NCI-H128 (cell line): ENCODE measurements around the gene CEBPZ.
"Not testable (repeated sequence)": the region's sequence is repeated elsewhere in the genome, so short reads cannot be mapped to it uniquely, and the experiment has no call there.

Experiments
- DNase-seq: peaks from one replicate; lab custom pipeline; 2025; ENCODE audit not compliant: unreplicated experiment; lab: John Stamatoyannopoulos, UW

CEBPZ gene

DNA sequence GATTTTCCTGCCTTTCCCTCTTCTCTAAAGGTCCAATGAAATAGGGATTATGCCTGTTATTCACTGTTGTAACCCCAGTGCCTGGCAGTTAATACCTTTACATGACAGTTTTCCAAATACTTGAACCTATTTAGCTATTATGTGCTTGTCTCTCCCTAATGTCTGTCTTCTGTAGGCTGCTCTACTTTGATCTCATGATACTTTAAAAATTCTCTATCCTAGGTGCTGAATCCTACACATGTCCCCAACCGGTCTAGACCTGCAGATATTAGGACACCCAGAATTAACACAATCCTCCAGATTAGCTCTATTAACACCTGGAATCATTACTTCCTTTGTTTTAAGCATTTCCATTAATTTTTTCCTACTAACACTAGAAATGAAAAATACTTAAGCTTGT, 7.3 kb downstream of the CEBPZ start:
- no peak for DNase-seq

DNA sequence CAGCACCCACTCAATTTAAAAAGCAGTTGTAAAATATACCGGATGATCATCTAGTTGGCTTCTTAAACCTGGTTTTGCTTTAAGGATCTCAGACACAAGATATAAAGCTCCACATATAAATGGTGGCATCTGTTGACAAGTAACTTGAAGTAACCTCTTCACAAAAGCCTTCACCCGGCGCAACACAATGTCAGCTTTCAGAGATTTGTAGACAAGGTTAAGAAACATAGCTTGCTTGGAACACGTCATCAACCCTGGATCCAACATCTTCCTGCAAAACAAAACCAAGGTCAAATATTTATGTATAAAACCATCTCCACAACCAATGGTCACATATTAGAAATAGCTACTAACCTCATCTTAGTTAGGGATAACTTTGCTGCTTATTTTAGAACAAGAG, 8.3 kb downstream of the CEBPZ start:
- DNase-seq: no peak

- DNase-seq: no peak
Measured at GRCh38 chr2:37219046-37219445, 12.3 kb downstream of the CEBPZ start.

DNA sequence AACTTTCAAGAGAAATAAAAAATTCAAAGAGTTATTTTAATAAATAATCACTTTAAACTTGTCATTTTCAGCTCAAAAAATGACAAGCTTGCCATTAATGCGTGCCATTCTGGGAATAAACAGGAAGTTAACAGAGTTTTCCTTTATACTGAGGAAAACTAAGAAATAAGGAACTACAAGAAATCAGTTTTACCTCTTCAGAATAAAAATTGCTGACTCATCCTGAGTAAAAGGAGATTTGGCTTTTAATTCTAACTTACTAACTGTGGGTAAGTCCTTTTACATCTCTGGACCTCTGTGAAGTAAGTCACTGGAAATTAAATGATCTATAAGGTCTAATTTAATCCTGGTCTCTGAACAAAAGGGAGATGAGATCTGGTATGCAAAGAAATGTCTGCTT, 16.1 kb downstream of the CEBPZ start:
- DNase-seq: no peak

DNA sequence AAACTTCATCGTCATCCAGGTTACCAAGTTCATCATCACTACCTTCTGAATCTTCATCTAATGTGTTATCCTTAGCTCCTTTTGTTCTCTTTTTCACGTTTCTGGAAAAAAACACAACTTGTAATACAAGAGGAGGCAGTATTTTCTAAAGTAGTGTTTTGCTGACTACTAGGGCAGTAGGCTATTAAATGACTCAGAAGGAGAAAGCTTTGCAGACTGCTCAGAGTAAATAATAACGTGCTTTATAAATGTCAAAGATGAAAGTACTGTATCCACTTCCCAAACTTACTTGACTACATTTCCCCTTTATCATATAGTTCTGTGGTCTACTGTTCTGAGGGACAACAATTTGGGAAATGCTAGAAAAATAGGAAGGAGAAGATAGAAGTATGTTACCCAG, 19.5 kb downstream of the CEBPZ start:
- DNase-seq: no peak

- no peak for DNase-seq
Measured at GRCh38 chr2:37211212-37211611, 20.2 kb downstream of the CEBPZ start.

DNA sequence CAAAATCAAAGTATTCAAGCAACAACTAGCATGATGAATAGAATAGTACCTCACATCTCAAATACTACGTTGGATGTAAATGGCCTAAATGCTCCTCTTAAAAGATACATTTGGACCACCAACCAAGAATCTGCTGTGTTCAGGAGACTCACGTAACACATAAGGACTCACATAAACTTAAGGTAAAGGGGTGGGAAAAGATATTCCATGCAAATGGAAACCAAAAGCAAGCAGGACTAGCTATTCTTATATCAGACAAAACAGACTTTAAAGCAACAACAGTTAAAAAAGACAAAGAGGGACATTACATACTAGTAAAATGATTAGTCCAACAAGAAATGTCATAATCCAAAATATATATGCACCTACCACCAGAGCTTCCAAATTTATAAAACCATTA, 24.6 kb downstream of the CEBPZ start:
- DNase-seq: not testable (repeated sequence)

DNA sequence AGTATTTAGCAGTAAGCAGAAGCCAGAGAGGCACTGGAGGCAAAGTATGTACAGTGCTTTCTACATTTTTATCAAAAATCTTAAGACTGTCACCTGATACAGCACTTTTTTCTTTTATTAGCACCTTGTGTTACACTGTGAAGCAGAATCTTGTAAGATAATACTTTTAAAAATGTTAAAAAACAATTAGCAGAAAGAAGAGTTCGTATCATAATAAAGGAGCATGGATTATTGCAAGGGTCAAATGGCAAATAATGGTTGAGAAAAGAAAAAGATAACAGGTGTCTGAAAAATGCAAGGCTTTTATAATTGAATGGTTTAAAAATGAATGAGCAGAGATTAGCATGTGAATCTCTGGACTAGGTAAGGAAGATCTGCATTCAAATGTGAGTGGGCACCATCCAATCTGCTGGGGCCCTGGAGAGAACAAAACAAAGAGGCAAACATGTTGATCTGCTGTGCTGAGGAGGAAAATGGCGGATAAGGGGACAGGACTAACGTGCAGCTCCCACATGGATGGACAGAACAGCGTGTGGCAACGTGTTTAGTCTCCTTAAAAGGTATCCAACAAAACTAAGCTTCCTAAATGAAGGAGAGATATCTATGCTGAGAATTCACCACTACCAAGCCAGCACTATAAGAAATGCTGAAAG, 25.6 kb downstream of the CEBPZ start:
- DNase-seq: no peak

- DNase-seq: not testable (repeated sequence)
Measured at GRCh38 chr2:37205071-37205661, 26.2 kb downstream of the CEBPZ start.

DNA sequence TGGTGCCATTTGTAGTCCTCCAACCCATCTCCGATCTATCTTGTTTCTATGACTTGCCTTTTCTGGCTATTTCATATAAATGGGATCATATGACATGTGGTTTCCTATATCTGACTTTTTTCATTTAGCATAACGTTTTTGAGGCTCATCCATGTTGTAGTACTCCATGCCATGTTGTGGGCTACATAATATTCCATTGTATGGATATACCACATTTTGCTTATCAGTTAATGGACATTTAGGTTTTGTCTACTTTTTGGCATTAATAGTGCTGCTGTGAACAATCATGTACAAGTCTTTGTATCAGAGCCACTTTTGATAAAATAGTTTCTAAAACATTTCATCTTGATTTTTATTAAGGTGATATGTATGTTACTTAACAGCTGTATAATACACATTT, 27.7 kb downstream of the CEBPZ start:
- no peak for DNase-seq

- DNase-seq: no peak
Measured at GRCh38 chr2:37201766-37202165, 29.6 kb downstream of the CEBPZ start.

DNA sequence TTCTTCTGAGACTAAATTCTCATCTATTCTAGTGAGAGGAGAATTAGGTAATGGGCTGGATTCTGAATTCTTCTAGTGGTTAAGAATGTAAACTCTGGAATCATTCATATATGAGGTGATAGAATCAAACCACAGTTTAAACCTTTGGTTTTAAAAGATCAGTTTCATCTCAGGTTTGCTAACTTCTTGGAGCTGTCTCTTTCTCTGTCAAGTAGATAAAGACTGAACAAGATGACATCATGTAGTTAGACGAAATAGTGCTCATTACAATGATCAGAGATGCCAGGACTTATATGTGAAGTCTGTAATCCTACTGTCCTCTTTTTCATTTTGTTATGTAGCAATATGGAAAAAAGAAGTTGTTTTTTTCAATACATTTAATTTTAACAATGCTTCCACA, 30.2 kb downstream of the CEBPZ start:
- DNase-seq: no peak

- no peak for DNase-seq
Measured at GRCh38 chr2:37198681-37199065, 32.7 kb downstream of the CEBPZ start.

- peak; percentile 51 for DNase-seq
Measured at GRCh38 chr2:37196320-37197195, 34.8 kb downstream of the CEBPZ start, which contains the start of gene CEBPZOS. TSS of gene CEBPZOS (plus strand) at chr2:37196496. CDS start at chr2:37199705, 3,209 bp downstream.

DNA sequence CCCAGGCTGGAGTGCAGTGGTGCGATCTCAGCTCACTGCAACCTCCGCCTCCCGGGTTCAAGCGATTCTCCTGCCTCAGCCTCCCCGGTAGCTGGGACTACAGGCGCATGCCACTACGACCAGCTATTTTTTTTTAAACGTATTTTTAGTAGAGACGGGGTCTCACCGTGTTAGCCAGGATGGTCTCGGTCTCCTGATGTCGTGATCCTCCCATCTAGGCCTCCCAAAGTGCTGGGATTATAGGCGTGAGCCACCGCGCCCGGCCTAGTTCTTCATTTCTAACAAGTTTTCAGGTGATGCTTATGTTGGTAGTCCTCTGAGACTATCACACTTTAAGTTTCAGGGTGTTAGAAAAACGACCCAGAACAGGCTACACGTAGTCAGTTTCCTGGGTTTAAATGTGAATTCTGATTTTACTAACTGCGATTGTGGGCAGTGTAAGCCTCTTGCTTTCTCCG, 35.5 kb downstream of the CEBPZ start:
- not testable (repeated sequence) for DNase-seq

- DNase-seq: no peak
Measured at GRCh38 chr2:37192551-37192950, 38.8 kb downstream of the CEBPZ start.

GRCh38 chr2:37191747-37192146, 39.6 kb downstream of the CEBPZ start:
- no peak for DNase-seq

DNA sequence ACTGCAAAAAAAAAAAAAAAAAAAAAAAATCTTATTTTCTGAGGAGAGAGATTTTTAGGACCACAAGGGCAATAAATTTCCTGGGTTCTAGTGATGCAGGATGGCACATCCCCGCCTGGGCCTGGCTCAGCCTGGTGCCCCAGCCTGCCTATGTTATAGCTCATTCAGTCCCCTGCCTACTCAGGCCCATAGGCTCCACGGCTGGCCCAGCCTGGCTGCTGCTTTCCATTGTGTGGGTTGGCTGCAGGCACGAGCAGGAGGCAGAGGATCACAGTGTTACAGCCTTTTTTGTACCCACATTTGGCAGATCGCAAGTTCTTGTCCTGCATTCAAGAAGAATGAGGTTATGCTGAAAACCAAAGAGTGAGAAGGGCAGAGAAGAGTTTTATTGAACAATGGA, 40.1 kb downstream of the CEBPZ start:
- DNase-seq: no peak

DNA sequence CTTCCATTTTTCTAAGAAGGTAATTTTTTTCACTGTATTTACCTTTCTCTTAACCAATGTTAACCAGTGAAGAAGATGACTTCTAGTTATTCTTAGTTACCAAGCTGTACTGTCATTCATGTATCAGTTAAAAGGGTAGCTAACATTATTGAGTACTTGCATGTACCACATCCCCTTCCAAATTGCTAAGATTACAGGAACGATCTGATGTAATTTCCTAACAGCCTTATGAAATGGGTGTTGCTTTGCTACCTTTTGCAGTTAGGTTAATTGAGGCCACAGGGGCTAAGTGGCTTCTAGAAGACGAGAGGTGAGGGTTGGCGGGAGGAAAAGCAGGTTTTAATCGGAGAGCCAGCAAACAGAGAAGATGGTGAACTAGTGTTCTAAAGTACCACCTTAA, 41.1 kb downstream of the CEBPZ start:
- DNase-seq: no peak

- no peak for DNase-seq
Measured at GRCh38 chr2:37189452-37190153, 41.8 kb downstream of the CEBPZ start.

DNA sequence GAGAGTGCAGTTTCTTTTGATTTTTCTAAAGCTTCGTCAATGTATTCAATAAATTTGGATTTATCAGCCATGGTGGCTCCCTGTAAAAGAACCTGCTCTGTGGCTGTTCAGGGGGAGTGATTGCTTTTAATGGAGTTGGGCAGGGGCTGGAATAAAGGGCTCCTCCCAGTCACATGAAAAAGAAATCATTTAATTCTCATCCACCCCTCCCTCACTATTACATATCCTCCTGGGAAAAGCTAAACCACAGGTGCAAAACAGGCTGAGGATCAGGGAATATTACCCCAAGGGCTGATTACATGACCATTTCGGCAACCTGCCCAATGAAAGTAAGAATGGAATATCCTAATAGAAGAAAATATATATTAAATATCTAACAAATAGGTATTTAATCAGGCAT, 42.8 kb downstream of the CEBPZ start, which contains the start of gene SULT6B1:
TSS of gene SULT6B1 (minus strand) at position 101 of the 400 bp plus-strand sequence. CDS start at position 71, 30 bp downstream.
- no peak for DNase-seq
